ENCODE measurements around the gene TAF11L10. TPM values are rescaled to one million over a fixed set of nuclear protein-coding genes. Genes with fewer than 3 reads are reported as not detected.
"Not testable (repeated sequence)": the region's sequence is repeated elsewhere in the genome, so short reads cannot be mapped to it uniquely, and the experiment has no call there.

TAF11L10 gene
- total and polyA plus RNA-seq, 10 of the 15 experiments (the other 5 are each of a cell fraction or from before 2014, with no cell fraction given), result not detected

DNA sequence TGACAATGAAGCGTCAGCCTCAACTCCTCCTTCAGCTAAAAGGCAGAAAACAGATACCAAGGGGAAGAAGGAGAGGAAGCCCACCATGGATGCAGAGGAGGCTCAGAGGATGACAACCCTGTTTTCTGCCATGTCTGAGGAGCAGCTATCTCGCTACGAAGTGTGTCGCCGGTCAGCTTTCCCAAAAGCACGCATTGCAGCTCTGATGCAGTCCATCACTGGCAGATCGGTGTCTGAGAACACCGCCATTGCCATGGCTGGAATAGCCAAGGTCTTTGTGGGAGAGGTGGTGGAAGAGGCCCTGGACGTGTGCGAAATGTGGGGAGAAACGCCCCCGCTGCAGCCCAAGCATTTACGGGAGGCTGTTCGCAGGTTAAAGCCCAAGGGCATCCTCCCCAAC, 7.3 kb upstream of the TAF11L10 start:
- 38% methylated on average over 14 of the region's 14 CpGs for WGBS (ENCODE audit: insufficient coverage, insufficient replicate concordance, low lambda C conversion rate, missing lambda C conversion rate)
- in situ Hi-C loops (cut with MboI), result no loop called here
- TF ChIP-seq ZZZ3 (IDR thresholded peaks at IDR 0.05; ENCODE audit: control insufficient read depth, insufficient read length, low read depth), result no peak
- TF ChIP-seq ZSCAN29 (IDR thresholded peaks at IDR 0.05), result no peak
- TF ChIP-seq NR2C2 (IDR thresholded peaks at IDR 0.05; ENCODE audit: borderline replicate concordance, control insufficient read depth, insufficient read length, low read depth), result no peak
- TF ChIP-seq, protein P1, sequence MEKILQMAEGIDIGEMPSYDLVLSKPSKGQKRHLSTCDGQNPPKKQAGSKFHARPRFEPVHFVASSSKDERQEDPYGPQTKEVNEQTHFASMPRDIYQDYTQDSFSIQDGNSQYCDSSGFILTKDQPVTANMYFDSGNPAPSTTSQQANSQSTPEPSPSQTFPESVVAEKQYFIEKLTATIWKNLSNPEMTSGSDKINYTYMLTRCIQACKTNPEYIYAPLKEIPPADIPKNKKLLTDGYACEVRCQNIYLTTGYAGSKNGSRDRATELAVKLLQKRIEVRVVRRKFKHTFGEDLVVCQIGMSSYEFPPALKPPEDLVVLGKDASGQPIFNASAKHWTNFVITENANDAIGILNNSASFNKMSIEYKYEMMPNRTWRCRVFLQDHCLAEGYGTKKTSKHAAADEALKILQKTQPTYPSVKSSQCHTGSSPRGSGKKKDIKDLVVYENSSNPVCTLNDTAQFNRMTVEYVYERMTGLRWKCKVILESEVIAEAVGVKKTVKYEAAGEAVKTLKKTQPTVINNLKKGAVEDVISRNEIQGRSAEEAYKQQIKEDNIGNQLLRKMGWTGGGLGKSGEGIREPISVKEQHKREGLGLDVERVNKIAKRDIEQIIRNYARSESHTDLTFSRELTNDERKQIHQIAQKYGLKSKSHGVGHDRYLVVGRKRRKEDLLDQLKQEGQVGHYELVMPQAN (conservative IDR thresholded peaks at IDR 0.05), result no peak
- TF ChIP-seq NFIC (IDR thresholded peaks at IDR 0.05; ENCODE audit: low read depth, low read length), result no peak
- no peak for TF ChIP-seq LARP7 (IDR thresholded peaks at IDR 0.05)
- no peak for TF ChIP-seq SPI1 (IDR thresholded peaks at IDR 0.05; ENCODE audit: borderline replicate concordance, insufficient read depth, low read depth, low read length)
- no peak for TF ChIP-seq EP300 (IDR thresholded peaks at IDR 0.05; ENCODE audit: borderline replicate concordance in 1 of 2, control insufficient read depth in 1 of 2, low read depth in 2 of 2, low read length in 2 of 2)
- TF ChIP-seq, protein P2, sequence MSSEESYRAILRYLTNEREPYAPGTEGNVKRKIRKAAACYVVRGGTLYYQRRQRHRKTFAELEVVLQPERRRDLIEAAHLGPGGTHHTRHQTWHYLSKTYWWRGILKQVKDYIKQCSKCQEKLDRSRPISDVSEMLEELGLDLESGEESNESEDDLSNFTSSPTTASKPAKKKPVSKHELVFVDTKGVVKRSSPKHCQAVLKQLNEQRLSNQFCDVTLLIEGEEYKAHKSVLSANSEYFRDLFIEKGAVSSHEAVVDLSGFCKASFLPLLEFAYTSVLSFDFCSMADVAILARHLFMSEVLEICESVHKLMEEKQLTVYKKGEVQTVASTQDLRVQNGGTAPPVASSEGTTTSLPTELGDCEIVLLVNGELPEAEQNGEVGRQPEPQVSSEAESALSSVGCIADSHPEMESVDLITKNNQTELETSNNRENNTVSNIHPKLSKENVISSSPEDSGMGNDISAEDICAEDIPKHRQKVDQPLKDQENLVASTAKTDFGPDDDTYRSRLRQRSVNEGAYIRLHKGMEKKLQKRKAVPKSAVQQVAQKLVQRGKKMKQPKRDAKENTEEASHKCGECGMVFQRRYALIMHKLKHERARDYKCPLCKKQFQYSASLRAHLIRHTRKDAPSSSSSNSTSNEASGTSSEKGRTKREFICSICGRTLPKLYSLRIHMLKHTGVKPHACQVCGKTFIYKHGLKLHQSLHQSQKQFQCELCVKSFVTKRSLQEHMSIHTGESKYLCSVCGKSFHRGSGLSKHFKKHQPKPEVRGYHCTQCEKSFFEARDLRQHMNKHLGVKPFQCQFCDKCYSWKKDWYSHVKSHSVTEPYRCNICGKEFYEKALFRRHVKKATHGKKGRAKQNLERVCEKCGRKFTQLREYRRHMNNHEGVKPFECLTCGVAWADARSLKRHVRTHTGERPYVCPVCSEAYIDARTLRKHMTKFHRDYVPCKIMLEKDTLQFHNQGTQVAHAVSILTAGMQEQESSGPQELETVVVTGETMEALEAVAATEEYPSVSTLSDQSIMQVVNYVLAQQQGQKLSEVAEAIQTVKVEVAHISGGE (CRISPR knock-in tag; IDR thresholded peaks at IDR 0.05), result no peak
- no peak for TF ChIP-seq TBL1XR1 (IDR thresholded peaks at IDR 0.05; ENCODE audit: low read depth, low read length)
- TF ChIP-seq HDAC6 (IDR thresholded peaks at IDR 0.05; ENCODE audit: unreplicated experiment), result no peak
- no peak for TF ChIP-seq IKZF2 (IDR thresholded peaks at IDR 0.05)
- TF ChIP-seq, protein P3, sequence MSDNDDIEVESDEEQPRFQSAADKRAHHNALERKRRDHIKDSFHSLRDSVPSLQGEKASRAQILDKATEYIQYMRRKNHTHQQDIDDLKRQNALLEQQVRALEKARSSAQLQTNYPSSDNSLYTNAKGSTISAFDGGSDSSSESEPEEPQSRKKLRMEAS (IDR thresholded peaks at IDR 0.05; ENCODE audit: low read depth, low read length), result no peak
- Histone ChIP-seq H3K4me2 (ENCODE audit: control insufficient read depth, insufficient read depth) (no peak overlapping the region), H3K4me1 (ENCODE audit: control insufficient read depth, insufficient read depth, low read length) (no peaks in the 10 kb centered on the region), H3K27me3 (replicated peaks in 1 of 2; ENCODE audit: control insufficient read depth in 2 of 2, insufficient read depth in 2 of 2, low read length in 1 of 2) (no peaks in the 10 kb centered on the region), H4K20me1 (ENCODE audit: control insufficient read depth, insufficient read depth) (no peaks in the 10 kb centered on the region), H3K79me2 (ENCODE audit: control insufficient read depth, insufficient read depth, low read length) (no peaks in the 10 kb centered on the region), H2AFZ (ENCODE audit: control insufficient read depth, low read depth, low read length) (no peak overlapping the region), H3K4me3 (no peak overlapping the region), H3K36me3 (ENCODE audit: control insufficient read depth in 2 of 2, insufficient read depth in 2 of 2, low read length in 1 of 2) (no peaks in the 10 kb centered on the region), H3K27ac (ENCODE audit: control insufficient read depth, insufficient read depth) (no peak overlapping the region), H3K9ac (ENCODE audit: control insufficient read depth, insufficient read depth, low read length) (no peak overlapping the region), H3K9me3 (replicated peaks; ENCODE audit: control insufficient read depth, insufficient read depth, low read length) (no peaks in the 10 kb centered on the region; the same call in 2 of the 3 replicates)
- RAD21 ChIA-PET (ENCODE audit: unreplicated experiment), result no interaction called here
- intact Hi-C loops (cut with micrococcal nuclease; ENCODE audit: unreplicated experiment), result no loop called here
- BruUV-seq (replicated peaks), result no TSS peak
- ATAC-seq (no peak), DNase-seq (ENCODE audit: low read depth, low spot score) (no peak), FAIRE-seq (no peak)
- CTCF ChIA-PET, result no interaction called here
- POLR2A ChIA-PET, result no interaction called here
- SMC1A ChIA-PET (ENCODE audit: uncharacterized antibody, unreplicated experiment), result no interaction called here

DNA sequence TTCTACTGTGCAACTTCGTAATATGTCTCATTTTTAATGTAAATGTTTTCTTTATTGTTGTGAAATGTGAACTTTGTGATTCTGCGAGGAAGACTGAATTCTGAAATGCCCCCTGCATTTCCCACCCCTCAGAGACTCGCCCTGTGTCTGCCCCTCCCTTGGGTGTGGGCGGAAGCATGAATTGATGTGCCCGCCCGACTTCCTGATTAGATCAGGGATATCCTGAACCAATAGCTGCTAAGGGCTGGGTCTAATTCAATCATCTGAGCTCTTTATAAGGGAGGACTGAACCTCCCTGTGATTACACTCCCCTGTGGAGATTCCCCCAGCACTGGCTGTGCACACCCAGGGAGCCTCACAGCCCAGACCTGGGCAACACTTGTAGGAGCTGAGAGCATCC, 6.3 kb upstream of the TAF11L10 start, which contains the start of gene TAF11L11:
TSS of gene TAF11L11 (plus strand) at position 304 of the 400 bp plus-strand sequence.
- H3K9me3 ChIP-seq (replicated peaks; ENCODE audit: control insufficient read depth, insufficient read depth, low read length); H3K36me3 ChIP-seq (ENCODE audit: control insufficient read depth in 2 of 2, insufficient read depth in 2 of 2, low read length in 1 of 2); FAIRE-seq; H3K9ac ChIP-seq (ENCODE audit: control insufficient read depth, insufficient read depth, low read length); intact Hi-C loops (cut with micrococcal nuclease; ENCODE audit: unreplicated experiment); POLR2A ChIA-PET; H3K79me2 ChIP-seq (ENCODE audit: control insufficient read depth, insufficient read depth, low read length); H3K27me3 ChIP-seq (replicated peaks in 1 of 2; ENCODE audit: control insufficient read depth in 2 of 2, insufficient read depth in 2 of 2, low read length in 1 of 2); BruUV-seq (replicated peaks); CTCF ChIA-PET; H3K27ac ChIP-seq (ENCODE audit: control insufficient read depth, insufficient read depth); in situ Hi-C loops (cut with MboI); H3K4me3 ChIP-seq; H3K4me2 ChIP-seq (ENCODE audit: control insufficient read depth, insufficient read depth); DNase-seq (ENCODE audit: low read depth, low spot score); RAD21 ChIA-PET (ENCODE audit: unreplicated experiment); H2AFZ ChIP-seq (ENCODE audit: control insufficient read depth, low read depth, low read length); ATAC-seq; SMC1A ChIA-PET (ENCODE audit: uncharacterized antibody, unreplicated experiment); H3K4me1 ChIP-seq (ENCODE audit: control insufficient read depth, insufficient read depth, low read length); H4K20me1 ChIP-seq (ENCODE audit: control insufficient read depth, insufficient read depth): not testable (repeated sequence)
- WGBS (ENCODE audit: insufficient coverage, insufficient replicate concordance, low lambda C conversion rate, missing lambda C conversion rate), result 26% methylated on average over 6 of the region's 6 CpGs
